GM12878 (cell line): ENCODE data around the gene KAZN. TPM values are rescaled to one million over a fixed set of nuclear protein-coding genes. Genes with fewer than 3 reads are reported as not detected.

Experiments used
- ATAC-seq: fragments of 200-7000 bp; cut with Tn5 transposase; 3 replicates; pipeline ENCODE4 v1.9.1; 2020; ENCODE audit warnings: mild to moderate bottlenecking, moderate library complexity
- BruUV-seq: library from RNA; stranded (reverse); fragments of 400-500 nt; replicated peaks from 2 replicates; lab custom pipeline; 2021; lab: Mats Ljungman, UMichigan
- CTCF ChIA-PET: fragments of 300-600 bp; sonication (Branson Sonifier 250); formaldehyde crosslinking; extraction: SDS; loops from one replicate; lab custom pipeline; 2021; ENCODE audit warnings: inconsistent platforms; lab: Yijun Ruan, JAX
- POLR2A ChIA-PET: fragments of 350-600 bp; formaldehyde crosslinking; extraction: SDS; loops from one replicate; lab custom pipeline; 2021; ENCODE audit warnings: inconsistent platforms; lab: Charles Lee
- RAD21 ChIA-PET: fragments of 300-600 bp; sonication (Branson Sonifier 250); formaldehyde crosslinking; loops from one replicate; lab custom pipeline; 2023; ENCODE audit warnings: antibody characterized with exemption; ENCODE audit not compliant: unreplicated experiment; lab: Charles Lee
- SMC1A ChIA-PET: fragments of 300-600 bp; sonication (Branson Sonifier 250); formaldehyde crosslinking; loops from one replicate; lab custom pipeline; 2023; ENCODE audit not compliant: unreplicated experiment, uncharacterized antibody; lab: Charles Lee
- DNase-seq: peaks from one replicate; pipeline ENCODE4 v3.0.0-alpha.2; 2011; ENCODE audit warnings: low read depth, low spot score
- FAIRE-seq: peaks from 3 replicates; lab custom pipeline; 2011; peaks lifted over from hg19 to GRCh38; lab: Jason Lieb, UNC
- H2AFZ ChIP-seq: 2 replicates; pipeline ENCODE4 v1.6.0; 2011; ENCODE audit warnings: low read depth, low read length, control low read depth; ENCODE audit not compliant: control insufficient read depth
- H3K27ac ChIP-seq: 2 replicates; pipeline ENCODE4 v1.5.1; 2011; ENCODE audit warnings: control low read depth; ENCODE audit not compliant: control insufficient read depth, insufficient read depth
- H3K27me3 ChIP-seq, 2 experiments: replicated peaks in 1 of 2; 2 replicates each; pipeline versions ENCODE4 v1.6.0 to v1.6.1; 2011; ENCODE audit warnings: low read length in 1 of 2; ENCODE audit not compliant: control insufficient read depth in 2 of 2, insufficient read depth in 2 of 2
- H3K36me3 ChIP-seq, 2 experiments: 2 replicates each; pipeline ENCODE4 v1.5.1; 2011; ENCODE audit warnings: low read length in 1 of 2; ENCODE audit not compliant: control insufficient read depth in 2 of 2, insufficient read depth in 2 of 2
- H3K4me1 ChIP-seq: 2 replicates; pipeline ENCODE4 v1.6.1; 2011; ENCODE audit warnings: mild to moderate bottlenecking, low read length, moderate library complexity, mixed read lengths; ENCODE audit not compliant: control insufficient read depth, insufficient read depth
- H3K4me2 ChIP-seq: 2 replicates; pipeline ENCODE4 v1.6.0; 2011; ENCODE audit warnings: control low read depth; ENCODE audit not compliant: control insufficient read depth, insufficient read depth
- H3K4me3 ChIP-seq: fragments of 200-600 bp; sonication (generic); 2 replicates; pipeline ENCODE4 v1.5.1; 2016
- H3K79me2 ChIP-seq: 2 replicates; pipeline ENCODE4 v1.6.0; 2011; ENCODE audit warnings: low read length; ENCODE audit not compliant: control insufficient read depth, insufficient read depth
- H3K9ac ChIP-seq: 2 replicates; pipeline ENCODE4 v1.8.0; 2011; ENCODE audit warnings: low read length, control low read depth, mixed read lengths; ENCODE audit not compliant: control insufficient read depth, insufficient read depth
- H3K9me3 ChIP-seq: replicated peaks from 3 replicates; pipeline ENCODE4 v1.5.1; 2011; ENCODE audit warnings: mild to moderate bottlenecking, low read length; ENCODE audit not compliant: control insufficient read depth, insufficient read depth
- H4K20me1 ChIP-seq: 2 replicates; pipeline ENCODE4 v1.6.0; 2011; ENCODE audit not compliant: control insufficient read depth, insufficient read depth
- BMI1 ChIP-seq: fragments of 450-650 bp; IDR thresholded peaks from 2 replicates; pipeline ENCODE4 v1.6.1; 2016; ENCODE audit warnings: mild to moderate bottlenecking, moderate library complexity, borderline replicate concordance
- EED ChIP-seq: sonication (generic); IDR thresholded peaks from 2 replicates; pipeline ENCODE4 v1.6.1; 2016; ENCODE audit warnings: antibody characterized with exemption, low read depth
- GATAD2B ChIP-seq: fragments of 450-650 bp; conservative IDR thresholded peaks from 2 replicates; pipeline ENCODE4 v1.6.1; 2017; ENCODE audit warnings: low read depth, mild to moderate bottlenecking, moderate library complexity
- JUND ChIP-seq: IDR thresholded peaks from 2 replicates; pipeline ENCODE4 v1.6.1; 2012; ENCODE audit warnings: low read depth, mild to moderate bottlenecking, low read length, improper control_type of control experiment, moderate library complexity
- MLLT1 ChIP-seq: fragments of 450-650 bp; IDR thresholded peaks from 2 replicates; pipeline ENCODE4 v1.6.1; 2016; ENCODE audit warnings: mild to moderate bottlenecking
- PAX5 ChIP-seq: IDR thresholded peaks from 2 replicates; pipeline ENCODE4 v1.6.1; 2011; ENCODE audit warnings: low read depth, low read length, borderline replicate concordance
- RUNX3 ChIP-seq: IDR thresholded peaks from 2 replicates; pipeline ENCODE4 v1.6.1; 2012; ENCODE audit warnings: low read length, inconsistent platforms
- SMAD5 ChIP-seq: IDR thresholded peaks from 2 replicates; pipeline ENCODE4 v1.6.1; 2016; ENCODE audit warnings: antibody characterized with exemption, low read depth
- WGBS: methylation state at CpG from one replicate; pipeline ENCODE4 v1.1.6; 2016; ENCODE audit warnings: low lambda C conversion rate; ENCODE audit not compliant: insufficient replicate concordance, insufficient coverage; ENCODE audit errors: missing lambda C conversion rate; 5-methylcytosine and 5-hydroxymethylcytosine counted together
- in situ Hi-C: fragments of 300-500 bp; cut with MboI; formaldehyde crosslinking; loops from 9 replicates; pipeline ENCODE4 v1.14.3; 2018; ENCODE audit warnings: mixed read lengths
- intact Hi-C: fragments of 100-400 bp; cut with micrococcal nuclease; formaldehyde crosslinking; loops from one replicate; pipeline ENCODE4 v1.14.2; 2022; ENCODE audit not compliant: unreplicated experiment
- polyA plus RNA-seq, 11 experiments: library from polyadenylated mRNA; depleted of rRNA in 4 of 11; unstranded in 6 of 11; stranded (reverse) in 5 of 11; fragments of >200 nt; fragmentation: Nextera tagmentation in 4 of 11; fragmentation: Illumina TruSeq in 1 of 11; extraction: Ambion mirVana in 4 of 11; extraction: Trizol in 1 of 11; gene quantifications; 1 replicate in 1 of 11; 2 replicates in 10 of 11; pipeline versions ENCODE4 v1.2.1 to v1.2.3, GENCODE V29; 2011 to 2016; ENCODE audit warnings: inconsistent platforms in 2 of 11, missing spikeins in 2 of 11, low read depth in 1 of 11
- total RNA-seq, 4 experiments: library from RNA; depleted of rRNA in 3 of 4; stranded (reverse); fragments of >200 nt in 3 of 4; fragmentation: Illumina TruSeq in 1 of 4; extraction: Trizol in 1 of 4; gene quantifications; 2 replicates each; pipeline versions ENCODE4 v1.2.1 to v1.2.3, GENCODE V29; 2013 to 2021

Gene KAZN
- total and polyA plus RNA-seq, 10 of the 15 experiments (the other 5 are each of a cell fraction or from before 2014, with no cell fraction given): 0.72 to 4.0 (median 1.2) TPM

DNA sequence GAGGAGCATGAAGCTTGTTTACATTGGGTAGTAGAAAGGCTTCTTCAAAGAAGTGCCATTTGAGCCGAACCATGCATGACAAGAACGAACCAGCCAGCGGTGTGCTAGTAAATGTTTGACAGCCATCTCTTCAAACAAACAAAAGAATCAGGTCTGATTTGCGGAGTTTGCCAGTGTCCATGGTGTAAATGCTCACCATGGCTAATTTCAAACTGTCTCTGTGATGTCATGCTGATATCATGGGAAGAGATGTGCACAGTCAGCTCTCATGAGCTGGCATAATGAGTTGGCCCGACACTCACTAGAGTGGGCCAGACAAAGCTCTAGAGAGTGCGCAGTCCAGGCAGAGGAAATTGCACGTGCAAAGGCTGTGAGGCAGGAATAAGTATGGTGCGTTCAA lies 101.1 kb downstream of the KAZN start:
- Histone ChIP-seq H2AFZ (no peak overlapping the region), H3K27ac (no peak overlapping the region), H3K4me3 (no peak overlapping the region), H3K27me3 (no peaks in the 10 kb centered on the region; a peak in 1 of 4 replicates), H3K9ac (no peak overlapping the region), H3K4me2 (no peak overlapping the region), H3K4me1 (no peaks in the 10 kb centered on the region), H3K36me3 (no peaks in the 10 kb centered on the region), H4K20me1 (no peaks in the 10 kb centered on the region; the same call in 1 of the 2 replicates), H3K9me3 (no peaks in the 10 kb centered on the region; the same call in 2 of the 3 replicates), H3K79me2 (no peaks in the 10 kb centered on the region)
- DNase-seq (no peak), ATAC-seq (no peak), FAIRE-seq (no peak)
- ChIA-PET CTCF (no interaction called here), SMC1A (interaction anchor here (0.6 to 1.0 kb wide), 2 partner anchors 24 to 185 kb away, joined by 3 to 5 read pairs; no protein-coding TSS in a partner anchor), POLR2A (no interaction called here), RAD21 (no interaction called here)
- 28% methylated on average over 8 of the region's 8 CpGs for WGBS
- intact Hi-C loops: no loop called here
- TF ChIP-seq MLLT1 (no peak), PAX5 (no peak), BMI1 (no peak), GATAD2B (no peak), JUND (no peak)
- in situ Hi-C loops: no loop called here
- no TSS peak for BruUV-seq

GRCh38 chr1:14704846-14705245 lies 106.4 kb downstream of the KAZN start:
- no peaks in the 10 kb centered on the region for H4K20me1 ChIP-seq
- no peak overlapping the region for H2AFZ ChIP-seq
- H3K27me3 ChIP-seq: no peaks in the 10 kb centered on the region; a peak in 1 of 4 replicates
- DNase-seq: peak; percentile 15
- no peak; the same call in 2 of the 3 replicates for ATAC-seq
- TF ChIP-seq RUNX3 (peak; percentile 79), EED (no peak), SMAD5 (no peak)
- no TSS peak for BruUV-seq
- CTCF ChIA-PET: no interaction called here
- in situ Hi-C loops: no loop called here
- H3K4me3 ChIP-seq: no peak overlapping the region
- no peaks in the 10 kb centered on the region for H3K4me1 ChIP-seq
- FAIRE-seq: no peak
- POLR2A ChIA-PET: no interaction called here
- RAD21 ChIA-PET: no interaction called here
- H3K36me3 ChIP-seq: no peaks in the 10 kb centered on the region
- intact Hi-C loops: no loop called here
- WGBS: 0% methylated on average over 1 of the region's 1 CpG
- no peak overlapping the region for H3K4me2 ChIP-seq
- H3K9me3 ChIP-seq: peaks cover 1% of the 10 kb centered on the region; the same call in 2 of the 3 replicates
- SMC1A ChIA-PET: no interaction called here
- H3K79me2 ChIP-seq: no peaks in the 10 kb centered on the region
- no peak overlapping the region for H3K9ac ChIP-seq
- H3K27ac ChIP-seq: no peak overlapping the region
